Measurements from ENCODE around the gene TAPBPL. TPM values are rescaled to one million over a fixed set of nuclear protein-coding genes. Genes with fewer than 3 reads are reported as not detected.

Gene TAPBPL, protein sequence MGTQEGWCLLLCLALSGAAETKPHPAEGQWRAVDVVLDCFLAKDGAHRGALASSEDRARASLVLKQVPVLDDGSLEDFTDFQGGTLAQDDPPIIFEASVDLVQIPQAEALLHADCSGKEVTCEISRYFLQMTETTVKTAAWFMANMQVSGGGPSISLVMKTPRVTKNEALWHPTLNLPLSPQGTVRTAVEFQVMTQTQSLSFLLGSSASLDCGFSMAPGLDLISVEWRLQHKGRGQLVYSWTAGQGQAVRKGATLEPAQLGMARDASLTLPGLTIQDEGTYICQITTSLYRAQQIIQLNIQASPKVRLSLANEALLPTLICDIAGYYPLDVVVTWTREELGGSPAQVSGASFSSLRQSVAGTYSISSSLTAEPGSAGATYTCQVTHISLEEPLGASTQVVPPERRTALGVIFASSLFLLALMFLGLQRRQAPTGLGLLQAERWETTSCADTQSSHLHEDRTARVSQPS
- 44.7 TPM for total RNA-seq
- 34.5 TPM for polyA plus RNA-seq (ENCODE audit: insufficient read depth, low read depth, low replicate concordance)
- long read RNA-seq, donor 1, partial matches to known transcripts = 0 of 1 reads
- long read RNA-seq, donor 1, other reads (novel, unspliced or antisense) = 0 of 1 reads
- long read RNA-seq, donor 2, partial matches to known transcripts = 6 of 9 reads
- long read RNA-seq, donor 2, other reads (novel, unspliced or antisense) = 0 of 9 reads
- long read RNA-seq, donor 3, partial matches to known transcripts = 5 of 9 reads
- long read RNA-seq, donor 3, other reads (novel, unspliced or antisense) = 0 of 9 reads
- long read RNA-seq, donor 4, partial matches to known transcripts = 8 of 12 reads
- long read RNA-seq, donor 4, other reads (novel, unspliced or antisense) = 0 of 12 reads
- long read RNA-seq, donor 5 = 0 reads
- long read RNA-seq, donor 6 = 0 reads
- long read RNA-seq, donor 7, transcript TAPBPL-201 (7 exons, 1,741 nt) = major isoform, 27 of 52 reads
- long read RNA-seq, donor 7, partial matches to known transcripts = 9 of 52 reads
- long read RNA-seq, donor 7, other reads (novel, unspliced or antisense) = 16 of 52 reads
- long read RNA-seq, donor 8, partial matches to known transcripts = 0 of 2 reads
- long read RNA-seq, donor 8, other reads (novel, unspliced or antisense) = 0 of 2 reads
- long read RNA-seq, donor 9 = 0 reads
- long read RNA-seq, donor 10, partial matches to known transcripts = 0 of 1 reads
- long read RNA-seq, donor 10, other reads (novel, unspliced or antisense) = 0 of 1 reads

DNA sequence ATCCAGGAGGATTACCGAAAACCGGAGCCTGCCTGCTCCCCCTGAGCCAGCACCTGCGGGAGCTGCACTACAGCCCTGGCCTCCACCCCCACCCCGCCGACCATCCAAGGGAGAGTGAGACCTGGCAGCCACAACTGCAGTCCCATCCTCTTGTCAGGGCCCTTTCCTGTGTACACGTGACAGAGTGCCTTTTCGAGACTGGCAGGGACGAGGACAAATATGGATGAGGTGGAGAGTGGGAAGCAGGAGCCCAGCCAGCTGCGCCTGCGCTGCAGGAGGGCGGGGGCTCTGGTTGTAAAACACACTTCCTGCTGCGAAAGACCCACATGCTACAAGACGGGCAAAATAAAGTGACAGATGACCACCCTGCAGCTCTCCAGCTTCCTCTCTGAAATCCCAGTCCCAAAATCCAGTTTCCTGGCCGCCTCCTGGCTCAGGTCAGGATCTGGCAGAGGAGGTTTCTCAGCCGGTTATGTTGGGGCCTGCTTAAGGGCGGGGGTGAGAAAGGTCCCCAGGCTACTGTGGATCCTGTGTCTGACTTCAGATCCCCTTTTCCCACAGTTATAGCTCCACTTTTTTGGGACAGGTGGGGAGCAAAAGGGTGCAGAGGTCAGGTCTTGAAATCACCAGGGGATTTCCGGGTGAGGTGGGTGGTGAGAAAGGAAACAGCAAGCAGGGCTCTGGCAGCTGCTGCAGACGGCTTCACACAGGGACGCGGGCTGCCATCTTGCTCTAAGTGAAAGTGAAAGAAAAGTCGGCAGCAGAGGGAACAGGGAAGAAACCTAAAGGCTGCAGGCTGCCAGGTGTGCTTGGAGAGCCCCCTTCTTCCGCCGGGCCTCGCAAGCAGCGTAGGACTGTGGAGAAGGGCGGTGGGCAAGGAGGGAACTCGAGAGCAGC lies at the start of gene TAPBPL:
TAPBPL (plus strand) TSS at position 695 of the 897 bp plus-strand sequence. CDS start 207 bp downstream, outside the sequence.
- Histone ChIP-seq H3K4me1 (ENCODE audit: control insufficient read depth in 2 of 3, insufficient read depth in 2 of 3, low read depth in 1 of 3, low read length in 3 of 3) (peaks cover 3 to 24% (median 17%) of the 10 kb centered on the region in 3 donors), H3K36me3 (ENCODE audit: control insufficient read depth in 2 of 3, insufficient read depth in 3 of 3, low read length in 3 of 3) (peaks cover 0 to 15% (median 9%) of the 10 kb centered on the region in 3 donors), H3K27me3 (ENCODE audit: control insufficient read depth, insufficient read depth, low read length) (no peaks in the 10 kb centered on the region), H3K4me3 (ENCODE audit: low read length in 3 of 3) (peak within 1 kb of the TSS; percentile 77 to 92 (median 88)), H3K9ac (ENCODE audit: low read length in 3 of 3) (peak within 1 kb of the TSS; percentile 8 to 98 (median 98)), H3K9me3 (ENCODE audit: control insufficient read depth in 2 of 3, insufficient read depth in 1 of 3, low read length in 3 of 3) (no peaks in the 10 kb centered on the region), H3K27ac (ENCODE audit: low read depth in 2 of 2, low read length in 2 of 2) (peak within 1 kb of the TSS; percentile 99)
- intact Hi-C loops (cut with DNase I) = loop anchor here (10.0 kb wide), 1 partner anchor 117 kb away; no protein-coding TSS in a partner anchor
- TF ChIP-seq, protein P1, sequence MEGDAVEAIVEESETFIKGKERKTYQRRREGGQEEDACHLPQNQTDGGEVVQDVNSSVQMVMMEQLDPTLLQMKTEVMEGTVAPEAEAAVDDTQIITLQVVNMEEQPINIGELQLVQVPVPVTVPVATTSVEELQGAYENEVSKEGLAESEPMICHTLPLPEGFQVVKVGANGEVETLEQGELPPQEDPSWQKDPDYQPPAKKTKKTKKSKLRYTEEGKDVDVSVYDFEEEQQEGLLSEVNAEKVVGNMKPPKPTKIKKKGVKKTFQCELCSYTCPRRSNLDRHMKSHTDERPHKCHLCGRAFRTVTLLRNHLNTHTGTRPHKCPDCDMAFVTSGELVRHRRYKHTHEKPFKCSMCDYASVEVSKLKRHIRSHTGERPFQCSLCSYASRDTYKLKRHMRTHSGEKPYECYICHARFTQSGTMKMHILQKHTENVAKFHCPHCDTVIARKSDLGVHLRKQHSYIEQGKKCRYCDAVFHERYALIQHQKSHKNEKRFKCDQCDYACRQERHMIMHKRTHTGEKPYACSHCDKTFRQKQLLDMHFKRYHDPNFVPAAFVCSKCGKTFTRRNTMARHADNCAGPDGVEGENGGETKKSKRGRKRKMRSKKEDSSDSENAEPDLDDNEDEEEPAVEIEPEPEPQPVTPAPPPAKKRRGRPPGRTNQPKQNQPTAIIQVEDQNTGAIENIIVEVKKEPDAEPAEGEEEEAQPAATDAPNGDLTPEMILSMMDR (IDR thresholded peaks at IDR 0.05; ENCODE audit: borderline replicate concordance, extremely low read depth, insufficient read depth) = no peak
- peak; percentile 90 to 96 (median 93) for DNase-seq
- FAIRE-seq = no peak

DNA sequence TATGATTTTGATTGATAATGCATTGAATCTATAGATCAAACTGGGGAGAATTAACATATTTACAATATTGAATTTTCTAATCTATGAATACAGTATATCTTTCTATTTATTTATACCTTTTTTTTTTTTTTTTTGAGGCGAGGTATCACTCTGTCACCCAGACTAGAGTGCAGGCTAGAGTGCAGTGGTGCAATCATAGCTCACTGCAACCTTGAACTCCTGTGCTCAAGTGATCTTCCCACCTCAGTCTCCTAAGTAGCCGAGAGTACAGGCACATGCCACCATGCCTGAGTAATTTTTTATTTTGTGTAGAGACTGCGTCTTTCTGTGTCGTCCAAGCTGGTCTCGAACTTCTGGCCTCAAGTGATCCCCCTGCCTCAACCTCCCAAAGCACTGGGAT lies 47.5 kb upstream of the TAPBPL start:
- intact Hi-C loops (cut with DNase I) = no loop called here
- no peaks in the 10 kb centered on the region for H3K36me3 ChIP-seq (ENCODE audit: control insufficient read depth in 2 of 3, insufficient read depth in 3 of 3, low read length in 3 of 3)
- FAIRE-seq (no peak), DNase-seq (no peak)
- H3K27ac ChIP-seq (ENCODE audit: low read depth in 2 of 2, low read length in 2 of 2) = no peak overlapping the region
- H3K27me3 ChIP-seq (ENCODE audit: control insufficient read depth, insufficient read depth, low read length) = no peaks in the 10 kb centered on the region
- no peak overlapping the region for H3K4me3 ChIP-seq (ENCODE audit: low read length in 3 of 3)
- TF ChIP-seq, protein P1 (IDR thresholded peaks at IDR 0.05; ENCODE audit: borderline replicate concordance, extremely low read depth, insufficient read depth) = no peak
- H3K4me1 ChIP-seq (ENCODE audit: control insufficient read depth in 2 of 3, insufficient read depth in 2 of 3, low read depth in 1 of 3, low read length in 3 of 3) = no peaks in the 10 kb centered on the region
- H3K9me3 ChIP-seq (ENCODE audit: control insufficient read depth in 2 of 3, insufficient read depth in 1 of 3, low read length in 3 of 3) = no peaks in the 10 kb centered on the region
- H3K9ac ChIP-seq (ENCODE audit: low read length in 3 of 3) = no peak overlapping the region

DNA sequence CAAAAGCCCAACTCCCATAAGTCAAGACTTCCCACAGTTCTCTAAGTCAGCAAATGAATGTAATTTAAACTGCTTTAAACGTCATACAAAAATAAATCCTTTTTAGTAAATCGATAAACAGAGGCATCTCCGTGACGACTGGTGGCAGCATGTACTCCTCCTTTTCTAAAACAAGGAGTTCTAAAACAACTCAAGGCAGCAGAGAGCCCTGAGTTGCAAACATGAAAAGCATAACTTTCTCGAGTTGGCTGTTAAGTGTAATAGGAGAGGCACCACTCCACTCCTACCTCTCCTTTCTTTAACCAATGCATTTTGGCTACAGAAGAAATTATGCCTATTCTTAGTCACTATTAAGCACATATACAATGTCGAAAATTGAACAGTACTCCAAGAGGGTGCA lies 45.9 kb upstream of the TAPBPL start:
- H3K4me3 ChIP-seq (ENCODE audit: low read length in 3 of 3) = no peak overlapping the region
- H3K9ac ChIP-seq (ENCODE audit: low read length in 3 of 3) = no peak overlapping the region
- no peaks in the 10 kb centered on the region for H3K9me3 ChIP-seq (ENCODE audit: control insufficient read depth in 2 of 3, insufficient read depth in 1 of 3, low read length in 3 of 3)
- H3K27ac ChIP-seq (ENCODE audit: low read depth in 2 of 2, low read length in 2 of 2) = no peak overlapping the region
- intact Hi-C loops (cut with DNase I) = no loop called here
- H3K27me3 ChIP-seq (ENCODE audit: control insufficient read depth, insufficient read depth, low read length) = no peaks in the 10 kb centered on the region
- H3K4me1 ChIP-seq (ENCODE audit: control insufficient read depth in 2 of 3, insufficient read depth in 2 of 3, low read depth in 1 of 3, low read length in 3 of 3) = no peaks in the 10 kb centered on the region
- TF ChIP-seq, protein P1 (IDR thresholded peaks at IDR 0.05; ENCODE audit: borderline replicate concordance, extremely low read depth, insufficient read depth) = no peak
- H3K36me3 ChIP-seq (ENCODE audit: control insufficient read depth in 2 of 3, insufficient read depth in 3 of 3, low read length in 3 of 3) = no peaks in the 10 kb centered on the region
- DNase-seq (peak in 1 of 5 donors; percentile 43), FAIRE-seq (no peak)
